ENCODE results near the gene PGBD5.

The PGBD5 gene

GRCh38 chr1:230385158-230385450 lies 41.0 kb downstream of the PGBD5 start:
- WGBS (ENCODE audit: insufficient coverage), result no CpG with 5 or more reads among the region's 2 CpGs
- Histone ChIP-seq H3K4me1 (ENCODE audit: control extremely low read depth in 1 of 4, control insufficient read depth in 4 of 4, insufficient read depth in 4 of 4, low read length in 3 of 4) (no peaks in the 10 kb centered on the region), H3K27ac (ENCODE audit: insufficient read depth in 1 of 2, low read depth in 1 of 2, low read length in 2 of 2, poor library complexity in 1 of 2, severe bottlenecking in 2 of 2) (no peak overlapping the region)

GRCh38 chr1:230384380-230385157 lies 41.6 kb downstream of the PGBD5 start:
- 84% methylated on average over 7 of the region's 17 CpGs for WGBS (ENCODE audit: insufficient coverage)
- no peak for DNase-seq
- Histone ChIP-seq H3K4me3 (ENCODE audit: control insufficient read depth in 1 of 7, extremely low read depth in 1 of 7, insufficient read depth in 4 of 7, low read depth in 2 of 7, low read length in 6 of 7) (no peak overlapping the region), H3K27ac (ENCODE audit: insufficient read depth in 1 of 2, low read depth in 1 of 2, low read length in 2 of 2, poor library complexity in 1 of 2, severe bottlenecking in 2 of 2) (no peak overlapping the region), H3K9me3 (ENCODE audit: control extremely low read depth in 1 of 5, control insufficient read depth in 4 of 5, insufficient read depth in 2 of 5, low read depth in 1 of 5, low read length in 4 of 5) (peaks cover 0 to 7% (median 3%) of the 10 kb centered on the region in 5 experiments), H3K27me3 (replicated peaks in 2 of 5; ENCODE audit: control insufficient read depth in 4 of 5, insufficient read depth in 5 of 5, low read length in 4 of 5) (peaks cover 0 to 4% (median 0%) of the 10 kb centered on the region in 5 experiments), H3K36me3 (ENCODE audit: control insufficient read depth in 4 of 4, insufficient read depth in 4 of 4, low read length in 3 of 4) (no peaks in the 10 kb centered on the region), H3K4me1 (ENCODE audit: control extremely low read depth in 1 of 4, control insufficient read depth in 4 of 4, insufficient read depth in 4 of 4, low read length in 3 of 4) (no peaks in the 10 kb centered on the region)
- CTCF ChIA-PET, result no interaction called here
- POLR2A ChIA-PET, result no interaction called here

More at GRCh38 chr1:230385158-230385450, 41.0 kb downstream of the PGBD5 start:
- Histone ChIP-seq H3K27me3 (replicated peaks in 2 of 5; ENCODE audit: control insufficient read depth in 4 of 5, insufficient read depth in 5 of 5, low read length in 4 of 5) (peaks cover 0 to 5% (median 0%) of the 10 kb centered on the region in 5 experiments), H3K4me3 (ENCODE audit: control insufficient read depth in 1 of 7, extremely low read depth in 1 of 7, insufficient read depth in 4 of 7, low read depth in 2 of 7, low read length in 6 of 7) (no peak overlapping the region), H3K36me3 (ENCODE audit: control insufficient read depth in 4 of 4, insufficient read depth in 4 of 4, low read length in 3 of 4) (no peaks in the 10 kb centered on the region), H3K9me3 (ENCODE audit: control extremely low read depth in 1 of 5, control insufficient read depth in 4 of 5, insufficient read depth in 2 of 5, low read depth in 1 of 5, low read length in 4 of 5) (peaks cover 0 to 3% (median 0%) of the 10 kb centered on the region in 5 experiments)
- no peak for DNase-seq
- ChIA-PET CTCF (no interaction called here), POLR2A (no interaction called here)

DNA sequence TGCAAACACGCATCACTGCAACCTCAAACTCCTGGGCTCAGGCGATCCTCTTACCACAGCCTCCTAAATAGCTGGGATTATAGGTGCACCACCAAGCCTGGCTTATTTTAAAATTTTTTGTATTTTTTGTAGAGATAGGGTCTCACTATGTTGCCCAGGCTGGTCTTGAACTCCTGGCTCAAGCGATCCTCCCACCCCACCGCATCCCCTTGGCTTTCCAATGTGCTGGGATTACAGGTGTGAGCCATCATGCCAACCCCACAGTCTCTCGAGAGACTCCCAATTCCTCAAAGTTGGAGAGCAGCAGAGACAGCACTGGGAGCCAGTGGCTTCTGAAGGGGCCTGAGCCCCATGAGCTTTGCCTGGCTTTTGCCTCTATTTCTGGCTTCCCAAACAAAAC lies 42.7 kb downstream of the PGBD5 start:
- H3K9me3 ChIP-seq (ENCODE audit: control extremely low read depth in 1 of 5, control insufficient read depth in 4 of 5, insufficient read depth in 2 of 5, low read depth in 1 of 5, low read length in 4 of 5), result peaks cover 0 to 15% (median 11%) of the 10 kb centered on the region in 5 experiments
- H3K27me3 ChIP-seq (replicated peaks in 2 of 5; ENCODE audit: control insufficient read depth in 4 of 5, insufficient read depth in 5 of 5, low read length in 4 of 5), result peaks cover 0 to 6% (median 4%) of the 10 kb centered on the region in 5 experiments
- no peak overlapping the region for H3K4me3 ChIP-seq (ENCODE audit: control insufficient read depth in 1 of 7, extremely low read depth in 1 of 7, insufficient read depth in 4 of 7, low read depth in 2 of 7, low read length in 6 of 7)
- no peaks in the 10 kb centered on the region for H3K4me1 ChIP-seq (ENCODE audit: control extremely low read depth in 1 of 4, control insufficient read depth in 4 of 4, insufficient read depth in 4 of 4, low read length in 3 of 4)
- CTCF ChIA-PET, result no interaction called here
- POLR2A ChIA-PET, result no interaction called here
- H3K27ac ChIP-seq (ENCODE audit: insufficient read depth in 1 of 2, low read depth in 1 of 2, low read length in 2 of 2, poor library complexity in 1 of 2, severe bottlenecking in 2 of 2), result no peak overlapping the region
- WGBS (ENCODE audit: insufficient coverage), result 78% methylated on average over 4 of the region's 5 CpGs
- no peak for DNase-seq
- no peaks in the 10 kb centered on the region for H3K36me3 ChIP-seq (ENCODE audit: control insufficient read depth in 4 of 4, insufficient read depth in 4 of 4, low read length in 3 of 4)

DNA sequence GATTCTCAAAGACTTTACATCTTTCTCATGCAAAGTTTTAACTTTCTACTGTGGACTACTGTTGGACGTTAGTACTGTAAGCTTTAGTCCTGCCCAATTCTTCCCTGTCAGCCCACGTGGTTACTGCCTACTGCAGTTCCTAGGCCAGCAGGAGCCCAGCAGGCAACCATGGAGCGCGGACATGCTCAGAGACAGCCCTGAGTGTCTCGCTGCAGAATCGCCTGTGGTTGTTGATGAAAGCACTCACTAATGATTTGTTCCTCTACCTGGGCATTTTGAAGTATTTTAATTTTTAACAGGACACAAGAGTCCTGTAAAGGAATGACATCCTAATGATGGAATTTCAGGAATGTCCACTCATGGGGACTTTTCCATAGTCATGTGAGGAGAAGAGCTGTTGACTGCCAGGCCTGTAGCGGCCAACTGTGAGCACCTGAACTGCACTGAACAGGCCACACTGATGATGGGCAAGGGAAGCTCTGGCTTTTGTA lies 44.1 kb downstream of the PGBD5 start:
- DNase-seq, result no peak
- ChIA-PET POLR2A (interaction anchor here (0.8 kb wide), 1 partner anchor 14 kb away, joined by 3 read pairs; no protein-coding TSS in a partner anchor), CTCF (no interaction called here)

GRCh38 chr1:230381585-230381984 lies 44.5 kb downstream of the PGBD5 start:
- POLR2A ChIA-PET, result interaction anchor here (0.8 kb wide), 1 partner anchor 13 kb away, joined by 3 read pairs; no protein-coding TSS in a partner anchor
- Histone ChIP-seq H3K9me3 (ENCODE audit: control extremely low read depth in 1 of 5, control insufficient read depth in 4 of 5, insufficient read depth in 2 of 5, low read depth in 1 of 5, low read length in 4 of 5) (peaks cover 0 to 17% (median 11%) of the 10 kb centered on the region in 5 experiments), H3K4me1 (ENCODE audit: control extremely low read depth in 1 of 4, control insufficient read depth in 4 of 4, insufficient read depth in 4 of 4, low read length in 3 of 4) (no peaks in the 10 kb centered on the region), H3K36me3 (ENCODE audit: control insufficient read depth in 4 of 4, insufficient read depth in 4 of 4, low read length in 3 of 4) (no peaks in the 10 kb centered on the region), H3K27ac (ENCODE audit: insufficient read depth in 1 of 2, low read depth in 1 of 2, low read length in 2 of 2, poor library complexity in 1 of 2, severe bottlenecking in 2 of 2) (no peak overlapping the region), H3K27me3 (replicated peaks in 2 of 5; ENCODE audit: control insufficient read depth in 4 of 5, insufficient read depth in 5 of 5, low read length in 4 of 5) (peaks cover 0 to 6% (median 4%) of the 10 kb centered on the region in 5 experiments), H3K4me3 (ENCODE audit: control insufficient read depth in 1 of 7, extremely low read depth in 1 of 7, insufficient read depth in 4 of 7, low read depth in 2 of 7, low read length in 6 of 7) (no peak overlapping the region)
- WGBS (ENCODE audit: insufficient coverage), result 35% methylated on average over 6 of the region's 6 CpGs
- no peak for DNase-seq
- CTCF ChIA-PET, result no interaction called here

More for the DNA sequence above, 44.1 kb downstream of the PGBD5 start:
- peaks cover 0 to 6% (median 4%) of the 10 kb centered on the region in 5 experiments for H3K27me3 ChIP-seq (replicated peaks in 2 of 5; ENCODE audit: control insufficient read depth in 4 of 5, insufficient read depth in 5 of 5, low read length in 4 of 5)
- no peaks in the 10 kb centered on the region for H3K36me3 ChIP-seq (ENCODE audit: control insufficient read depth in 4 of 4, insufficient read depth in 4 of 4, low read length in 3 of 4)
- no peaks in the 10 kb centered on the region for H3K4me1 ChIP-seq (ENCODE audit: control extremely low read depth in 1 of 4, control insufficient read depth in 4 of 4, insufficient read depth in 4 of 4, low read length in 3 of 4)
- 61% methylated on average over 5 of the region's 7 CpGs for WGBS (ENCODE audit: insufficient coverage)
- H3K4me3 ChIP-seq (ENCODE audit: control insufficient read depth in 1 of 7, extremely low read depth in 1 of 7, insufficient read depth in 4 of 7, low read depth in 2 of 7, low read length in 6 of 7), result no peak overlapping the region
- H3K9me3 ChIP-seq (ENCODE audit: control extremely low read depth in 1 of 5, control insufficient read depth in 4 of 5, insufficient read depth in 2 of 5, low read depth in 1 of 5, low read length in 4 of 5), result peaks cover 0 to 17% (median 11%) of the 10 kb centered on the region in 5 experiments
- no peak overlapping the region for H3K27ac ChIP-seq (ENCODE audit: insufficient read depth in 1 of 2, low read depth in 1 of 2, low read length in 2 of 2, poor library complexity in 1 of 2, severe bottlenecking in 2 of 2)

DNA sequence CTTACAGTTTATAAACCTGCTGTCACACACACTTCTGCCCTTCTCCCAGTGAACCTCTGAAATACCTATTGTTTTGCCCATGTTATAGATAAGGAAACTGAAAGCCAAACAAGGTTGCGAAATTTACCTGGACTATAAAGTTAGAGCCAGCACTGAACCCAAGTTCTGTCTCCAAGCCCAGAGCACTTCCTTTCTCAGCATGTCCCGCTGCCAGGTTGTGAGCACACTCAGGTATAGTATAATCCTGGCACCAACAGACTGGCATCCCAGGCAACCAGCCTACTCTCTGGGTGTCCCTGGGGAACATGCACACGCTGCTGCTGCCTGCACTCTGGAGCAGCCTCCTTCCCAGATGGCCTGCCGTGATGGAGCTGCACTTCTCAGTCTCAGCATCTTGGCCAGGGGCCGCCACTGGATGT lies 45.1 kb downstream of the PGBD5 start:
- CTCF ChIA-PET, result no interaction called here

GRCh38 chr1:230379928-230380327 lies 46.2 kb downstream of the PGBD5 start:
- 100% methylated on average over 1 of the region's 1 CpG for WGBS (ENCODE audit: insufficient coverage)
- H3K9me3 ChIP-seq (ENCODE audit: control extremely low read depth in 1 of 5, control insufficient read depth in 4 of 5, insufficient read depth in 2 of 5, low read depth in 1 of 5, low read length in 4 of 5), result peaks cover 0 to 17% (median 11%) of the 10 kb centered on the region in 5 experiments
- no peaks in the 10 kb centered on the region for H3K4me1 ChIP-seq (ENCODE audit: control extremely low read depth in 1 of 4, control insufficient read depth in 4 of 4, insufficient read depth in 4 of 4, low read length in 3 of 4)
- DNase-seq, result no peak
- ChIA-PET CTCF (no interaction called here), POLR2A (no interaction called here)
- no peak overlapping the region for H3K27ac ChIP-seq (ENCODE audit: insufficient read depth in 1 of 2, low read depth in 1 of 2, low read length in 2 of 2, poor library complexity in 1 of 2, severe bottlenecking in 2 of 2)
- H3K4me3 ChIP-seq (ENCODE audit: control insufficient read depth in 1 of 7, extremely low read depth in 1 of 7, insufficient read depth in 4 of 7, low read depth in 2 of 7, low read length in 6 of 7), result no peak overlapping the region
- H3K27me3 ChIP-seq (replicated peaks in 2 of 5; ENCODE audit: control insufficient read depth in 4 of 5, insufficient read depth in 5 of 5, low read length in 4 of 5), result peaks cover 0 to 6% (median 4%) of the 10 kb centered on the region in 5 experiments
- H3K36me3 ChIP-seq (ENCODE audit: control insufficient read depth in 4 of 4, insufficient read depth in 4 of 4, low read length in 3 of 4), result no peaks in the 10 kb centered on the region

More for the DNA sequence above, 45.1 kb downstream of the PGBD5 start:
- no peaks in the 10 kb centered on the region for H3K4me1 ChIP-seq (ENCODE audit: control extremely low read depth in 1 of 4, control insufficient read depth in 4 of 4, insufficient read depth in 4 of 4, low read length in 3 of 4)
- H3K27me3 ChIP-seq (replicated peaks in 2 of 5; ENCODE audit: control insufficient read depth in 4 of 5, insufficient read depth in 5 of 5, low read length in 4 of 5), result peaks cover 0 to 6% (median 4%) of the 10 kb centered on the region in 5 experiments
- no peak overlapping the region for H3K27ac ChIP-seq (ENCODE audit: insufficient read depth in 1 of 2, low read depth in 1 of 2, low read length in 2 of 2, poor library complexity in 1 of 2, severe bottlenecking in 2 of 2)
- H3K36me3 ChIP-seq (ENCODE audit: control insufficient read depth in 4 of 4, insufficient read depth in 4 of 4, low read length in 3 of 4), result no peaks in the 10 kb centered on the region
- no peak overlapping the region for H3K4me3 ChIP-seq (ENCODE audit: control insufficient read depth in 1 of 7, extremely low read depth in 1 of 7, insufficient read depth in 4 of 7, low read depth in 2 of 7, low read length in 6 of 7)
- 88% methylated on average over 5 of the region's 5 CpGs for WGBS (ENCODE audit: insufficient coverage)
- no peak for DNase-seq
- POLR2A ChIA-PET, result interaction anchor here (0.8 kb wide), 1 partner anchor 13 kb away, joined by 3 read pairs; no protein-coding TSS in a partner anchor
- H3K9me3 ChIP-seq (ENCODE audit: control extremely low read depth in 1 of 5, control insufficient read depth in 4 of 5, insufficient read depth in 2 of 5, low read depth in 1 of 5, low read length in 4 of 5), result peaks cover 0 to 17% (median 11%) of the 10 kb centered on the region in 5 experiments
